K562 (cell line): ENCODE measurements around the gene PTGR1.

ENCODE experiments used
- KAT7 ChIP-seq: sonication (generic); formaldehyde crosslinking; IDR thresholded peaks from 2 replicates; pipeline ENCODE4 v1.8.0; 2022; ENCODE audit warnings: missing genetic modification reagents, mild to moderate bottlenecking, borderline replicate concordance
- TF ChIP-seq, protein P1 (sequence below): sonication (generic); formaldehyde crosslinking; IDR thresholded peaks from 2 replicates; pipeline ENCODE4 v1.8.1; 2023; ENCODE audit warnings: mild to moderate bottlenecking, missing genetic modification reagents

DNA sequence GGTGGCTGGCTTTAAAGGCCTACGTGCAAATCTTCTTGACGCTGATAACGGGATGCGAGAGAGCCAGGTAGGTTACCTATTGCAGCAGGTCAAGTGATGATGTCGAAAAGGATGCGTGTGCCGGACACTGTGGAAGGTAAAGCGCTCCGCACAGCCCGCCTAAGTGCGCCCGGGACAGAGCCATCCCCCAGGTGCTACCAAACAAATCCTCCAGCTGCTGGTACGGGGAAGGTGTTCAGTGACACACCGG lies 31.4 kb upstream of the PTGR1 start:
- no peak; the same call in 1 of the 2 replicates for TF ChIP-seq KAT7 (CRISPR knock-in tag)
- TF ChIP-seq, protein P1, sequence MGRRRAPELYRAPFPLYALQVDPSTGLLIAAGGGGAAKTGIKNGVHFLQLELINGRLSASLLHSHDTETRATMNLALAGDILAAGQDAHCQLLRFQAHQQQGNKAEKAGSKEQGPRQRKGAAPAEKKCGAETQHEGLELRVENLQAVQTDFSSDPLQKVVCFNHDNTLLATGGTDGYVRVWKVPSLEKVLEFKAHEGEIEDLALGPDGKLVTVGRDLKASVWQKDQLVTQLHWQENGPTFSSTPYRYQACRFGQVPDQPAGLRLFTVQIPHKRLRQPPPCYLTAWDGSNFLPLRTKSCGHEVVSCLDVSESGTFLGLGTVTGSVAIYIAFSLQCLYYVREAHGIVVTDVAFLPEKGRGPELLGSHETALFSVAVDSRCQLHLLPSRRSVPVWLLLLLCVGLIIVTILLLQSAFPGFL (CRISPR knock-in tag), result no peak
